MM.1S (cell line): ENCODE data around the gene CFAP58.

Experiments used
- DNase-seq: peaks from one replicate; pipeline ENCODE4 v3.0.0-alpha.2; 2015
- H2AFZ ChIP-seq: fragments of 300-600 bp; sonication (generic); 2 replicates; pipeline ENCODE4 v1.6.0; 2016; ENCODE audit warnings: antibody characterized with exemption, low read length
- H3F3A ChIP-seq: fragments of 300-600 bp; sonication (generic); 2 replicates; pipeline ENCODE4 v1.6.1; 2016; ENCODE audit warnings: mild to moderate bottlenecking, antibody characterized with exemption, low read length, moderate library complexity, mixed read lengths; ENCODE audit not compliant: insufficient read depth
- H3K27ac ChIP-seq: fragments of 300-600 bp; sonication (generic); 2 replicates; pipeline ENCODE4 v1.5.1; 2016; ENCODE audit warnings: mild to moderate bottlenecking, low read length
- H3K27me3 ChIP-seq: fragments of 300-600 bp; sonication (generic); replicated peaks from 2 replicates; pipeline ENCODE4 v1.6.0; 2016; ENCODE audit warnings: low read length; ENCODE audit not compliant: insufficient read depth
- H3K36me3 ChIP-seq: fragments of 300-600 bp; sonication (generic); replicated peaks from 2 replicates; pipeline ENCODE4 v1.6.1; 2016; ENCODE audit warnings: mild to moderate bottlenecking, low read length, mixed read lengths; ENCODE audit not compliant: insufficient read depth
- H3K4me1 ChIP-seq: fragments of 300-600 bp; sonication (generic); 2 replicates; pipeline ENCODE4 v1.6.1; 2016; ENCODE audit warnings: low read length, mixed read lengths
- H3K4me2 ChIP-seq: fragments of 300-600 bp; sonication (generic); 2 replicates; pipeline ENCODE4 v1.6.0; 2016; ENCODE audit warnings: low read depth, low read length
- H3K4me3 ChIP-seq: fragments of 300-600 bp; sonication (generic); 2 replicates; pipeline ENCODE4 v1.5.1; 2016; ENCODE audit warnings: low read length, mixed read lengths
- H3K79me2 ChIP-seq: fragments of 300-600 bp; sonication (generic); 2 replicates; pipeline ENCODE4 v1.6.1; 2016; ENCODE audit warnings: mixed run types, low read length, mixed read lengths
- H3K9ac ChIP-seq: fragments of 300-600 bp; sonication (generic); 2 replicates; pipeline ENCODE4 v1.6.1; 2016; ENCODE audit warnings: low read length, mixed read lengths
- H3K9me2 ChIP-seq: fragments of 300-600 bp; sonication (generic); replicated peaks from 2 replicates; pipeline ENCODE4 v1.6.1; 2016; ENCODE audit warnings: mild to moderate bottlenecking, low read length, mixed read lengths; ENCODE audit not compliant: insufficient read depth
- H3K9me3 ChIP-seq: fragments of 300-600 bp; sonication (generic); replicated peaks from 2 replicates; pipeline ENCODE4 v1.6.1; 2016; ENCODE audit warnings: mild to moderate bottlenecking, low read length, mixed read lengths; ENCODE audit not compliant: insufficient read depth
- H4K20me1 ChIP-seq: fragments of 300-600 bp; sonication (generic); 2 replicates; pipeline ENCODE4 v1.6.1; 2016; ENCODE audit warnings: mild to moderate bottlenecking, low read length, moderate library complexity, mixed read lengths; ENCODE audit not compliant: insufficient read depth
- EZH2 ChIP-seq: fragments of 300-600 bp; sonication (generic); optimal IDR thresholded peaks from 2 replicates; pipeline ENCODE3; 2017; ENCODE audit warnings: low read depth, mild to moderate bottlenecking, antibody characterized with exemption, low read length, mixed read lengths
- EZH2phosphoT487 ChIP-seq: fragments of 300-600 bp; sonication (generic); IDR thresholded peaks from 2 replicates; pipeline ENCODE4 v1.6.1; 2018; ENCODE audit warnings: antibody characterized with exemption, low read length
- TF ChIP-seq, protein P1 (sequence below): fragments of 300-600 bp; sonication (generic); IDR thresholded peaks from 2 replicates; pipeline ENCODE4 v1.5.1; 2016; ENCODE audit warnings: antibody characterized with exemption, low read length, mixed read lengths

The CFAP58 gene

DNA sequence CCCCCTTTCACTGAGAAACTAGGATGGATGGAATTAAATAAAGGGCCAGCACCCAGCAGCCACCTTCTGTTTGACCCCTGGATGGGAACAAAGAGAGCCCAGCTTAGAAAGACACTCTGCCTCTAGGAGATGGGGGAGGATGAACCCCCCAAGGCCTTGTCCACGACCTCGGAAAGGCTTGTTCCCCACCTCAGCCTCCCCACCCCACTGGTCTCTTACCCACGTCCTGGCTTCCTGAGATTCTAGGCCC, 25.1 kb upstream of the CFAP58 start:
- H3K4me2 ChIP-seq = no peak overlapping the region
- no peaks in the 10 kb centered on the region for H3K4me1 ChIP-seq
- TF ChIP-seq, protein P1, sequence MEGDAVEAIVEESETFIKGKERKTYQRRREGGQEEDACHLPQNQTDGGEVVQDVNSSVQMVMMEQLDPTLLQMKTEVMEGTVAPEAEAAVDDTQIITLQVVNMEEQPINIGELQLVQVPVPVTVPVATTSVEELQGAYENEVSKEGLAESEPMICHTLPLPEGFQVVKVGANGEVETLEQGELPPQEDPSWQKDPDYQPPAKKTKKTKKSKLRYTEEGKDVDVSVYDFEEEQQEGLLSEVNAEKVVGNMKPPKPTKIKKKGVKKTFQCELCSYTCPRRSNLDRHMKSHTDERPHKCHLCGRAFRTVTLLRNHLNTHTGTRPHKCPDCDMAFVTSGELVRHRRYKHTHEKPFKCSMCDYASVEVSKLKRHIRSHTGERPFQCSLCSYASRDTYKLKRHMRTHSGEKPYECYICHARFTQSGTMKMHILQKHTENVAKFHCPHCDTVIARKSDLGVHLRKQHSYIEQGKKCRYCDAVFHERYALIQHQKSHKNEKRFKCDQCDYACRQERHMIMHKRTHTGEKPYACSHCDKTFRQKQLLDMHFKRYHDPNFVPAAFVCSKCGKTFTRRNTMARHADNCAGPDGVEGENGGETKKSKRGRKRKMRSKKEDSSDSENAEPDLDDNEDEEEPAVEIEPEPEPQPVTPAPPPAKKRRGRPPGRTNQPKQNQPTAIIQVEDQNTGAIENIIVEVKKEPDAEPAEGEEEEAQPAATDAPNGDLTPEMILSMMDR = no peak
- TF ChIP-seq EZH2phosphoT487 (no peak), EZH2 (no peak)
- H3K27ac ChIP-seq = no peak overlapping the region
- no peaks in the 10 kb centered on the region for H4K20me1 ChIP-seq
- H3K9ac ChIP-seq = no peak overlapping the region
- H3K9me2 ChIP-seq = no peaks in the 10 kb centered on the region
- H2AFZ ChIP-seq = no peak overlapping the region
- no peaks in the 10 kb centered on the region for H3K36me3 ChIP-seq
- H3K79me2 ChIP-seq = peaks cover 86% of the 10 kb centered on the region
- no peak for DNase-seq
- no peaks in the 10 kb centered on the region for H3K27me3 ChIP-seq
- H3K4me3 ChIP-seq = no peak overlapping the region
- H3K9me3 ChIP-seq = no peaks in the 10 kb centered on the region
- no peaks in the 10 kb centered on the region for H3F3A ChIP-seq

DNA sequence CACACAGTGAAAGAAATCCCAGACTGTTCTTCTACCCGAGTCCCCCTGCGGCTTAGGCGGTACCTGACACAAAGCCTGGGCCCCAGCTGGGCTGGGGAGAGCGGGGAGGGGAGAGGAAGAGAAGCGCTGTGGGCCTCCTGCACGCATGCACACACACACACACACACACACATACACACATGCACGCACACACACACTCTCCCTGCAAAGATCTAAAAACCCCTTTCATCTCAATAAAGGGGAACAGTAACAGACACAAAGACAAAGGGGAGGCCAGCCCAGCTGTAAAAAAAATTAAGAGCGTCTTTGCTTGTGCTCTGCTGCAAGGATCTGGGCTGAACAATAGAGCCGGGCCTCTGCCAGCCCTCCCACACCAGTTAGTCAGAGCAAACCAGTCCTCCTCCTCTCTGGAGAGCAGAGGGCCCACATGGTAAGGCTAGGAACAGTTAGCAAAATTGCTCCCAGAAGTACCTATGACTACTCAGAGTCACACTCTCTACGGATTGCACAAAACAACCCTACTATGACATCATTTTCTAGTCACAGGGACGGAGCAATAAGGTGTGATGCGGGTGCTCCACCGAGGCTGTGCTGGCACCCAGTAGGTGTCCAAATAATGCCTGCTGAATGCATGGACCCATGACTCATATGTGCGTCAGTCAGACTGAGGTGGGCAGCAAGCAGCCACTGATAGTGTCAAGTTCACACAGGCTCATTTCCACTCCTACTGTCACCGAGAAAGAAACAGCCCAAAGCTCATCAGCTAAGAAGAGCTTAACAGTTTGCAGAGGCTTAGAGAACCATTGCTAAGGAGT, 24.5 kb upstream of the CFAP58 start:
- Histone ChIP-seq H3K4me2 (no peak overlapping the region), H3F3A (no peaks in the 10 kb centered on the region), H4K20me1 (no peaks in the 10 kb centered on the region), H3K4me3 (no peak overlapping the region), H3K27ac (no peak overlapping the region), H3K27me3 (no peaks in the 10 kb centered on the region), H3K9ac (no peak overlapping the region), H3K79me2 (peaks cover 89% of the 10 kb centered on the region), H3K9me2 (no peaks in the 10 kb centered on the region), H3K4me1 (no peaks in the 10 kb centered on the region), H3K36me3 (no peaks in the 10 kb centered on the region), H3K9me3 (no peaks in the 10 kb centered on the region), H2AFZ (no peak overlapping the region)
- DNase-seq = no peak
- TF ChIP-seq, protein P1 = no peak
- no peak for TF ChIP-seq EZH2
- TF ChIP-seq EZH2phosphoT487 = no peak

DNA sequence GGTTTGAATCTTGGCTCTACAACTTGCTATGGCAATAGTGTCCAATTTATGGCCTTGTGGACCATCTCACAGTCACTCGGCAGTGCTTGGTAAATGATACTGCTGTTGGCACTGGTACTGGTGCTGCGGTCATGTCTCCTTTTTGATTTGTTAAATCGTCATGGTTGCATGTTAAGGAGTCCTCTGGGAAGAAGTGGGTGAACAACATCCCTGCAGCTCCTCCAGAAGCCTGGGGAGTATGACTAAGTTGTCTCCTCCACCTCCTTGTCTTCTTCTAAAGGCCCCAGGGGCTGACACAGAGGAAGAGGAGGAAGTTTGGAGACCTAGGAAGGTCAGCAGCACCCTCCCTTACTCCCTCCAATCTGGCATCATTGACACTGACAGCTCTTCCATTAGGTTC, 23.9 kb upstream of the CFAP58 start:
- no peak overlapping the region for H3K27ac ChIP-seq
- H3K36me3 ChIP-seq = no peaks in the 10 kb centered on the region
- no peak for DNase-seq
- H4K20me1 ChIP-seq = no peaks in the 10 kb centered on the region
- no peaks in the 10 kb centered on the region for H3K9me3 ChIP-seq
- H3K9me2 ChIP-seq = no peaks in the 10 kb centered on the region
- no peak for TF ChIP-seq EZH2phosphoT487
- no peak overlapping the region for H3K4me3 ChIP-seq
- no peaks in the 10 kb centered on the region for H3K27me3 ChIP-seq
- no peak overlapping the region for H2AFZ ChIP-seq
- H3K79me2 ChIP-seq = peaks cover 90% of the 10 kb centered on the region
- no peak overlapping the region for H3K4me2 ChIP-seq
- no peaks in the 10 kb centered on the region for H3F3A ChIP-seq
- H3K9ac ChIP-seq = no peak overlapping the region
- H3K4me1 ChIP-seq = no peaks in the 10 kb centered on the region
